Stimulated activated naive CD8-positive, alpha-beta T cell treated with anti-CD3 and anti-CD28 coated beads, Interleukin-15, Interleukin-2, amounts not matched to agents 100 ng/mL and 50 ng/mL, for 24 hours (primary cell): ENCODE results near the gene ZNF540.

ENCODE experiments used
- H3K27ac Mint-ChIP-seq: one replicate; pipeline ENCODE4 v1.8.0; 2021; ENCODE audit warnings: mild to moderate bottlenecking, mixed read lengths
- H3K27me3 Mint-ChIP-seq: one replicate; pipeline ENCODE4 v1.8.0; 2021; ENCODE audit warnings: mixed read lengths
- H3K36me3 Mint-ChIP-seq: one replicate; pipeline ENCODE4 v1.8.0; 2021; ENCODE audit warnings: low read depth, mixed read lengths
- H3K4me1 Mint-ChIP-seq: one replicate; pipeline ENCODE4 v1.8.0; 2021; ENCODE audit warnings: low read depth, mixed read lengths
- H3K4me3 Mint-ChIP-seq: one replicate; pipeline ENCODE4 v1.8.0; 2021; ENCODE audit warnings: mild to moderate bottlenecking, mixed read lengths
- H3K9me3 Mint-ChIP-seq: one replicate; pipeline ENCODE4 v1.8.0; 2021; ENCODE audit warnings: mixed read lengths

ZNF540 gene

DNA sequence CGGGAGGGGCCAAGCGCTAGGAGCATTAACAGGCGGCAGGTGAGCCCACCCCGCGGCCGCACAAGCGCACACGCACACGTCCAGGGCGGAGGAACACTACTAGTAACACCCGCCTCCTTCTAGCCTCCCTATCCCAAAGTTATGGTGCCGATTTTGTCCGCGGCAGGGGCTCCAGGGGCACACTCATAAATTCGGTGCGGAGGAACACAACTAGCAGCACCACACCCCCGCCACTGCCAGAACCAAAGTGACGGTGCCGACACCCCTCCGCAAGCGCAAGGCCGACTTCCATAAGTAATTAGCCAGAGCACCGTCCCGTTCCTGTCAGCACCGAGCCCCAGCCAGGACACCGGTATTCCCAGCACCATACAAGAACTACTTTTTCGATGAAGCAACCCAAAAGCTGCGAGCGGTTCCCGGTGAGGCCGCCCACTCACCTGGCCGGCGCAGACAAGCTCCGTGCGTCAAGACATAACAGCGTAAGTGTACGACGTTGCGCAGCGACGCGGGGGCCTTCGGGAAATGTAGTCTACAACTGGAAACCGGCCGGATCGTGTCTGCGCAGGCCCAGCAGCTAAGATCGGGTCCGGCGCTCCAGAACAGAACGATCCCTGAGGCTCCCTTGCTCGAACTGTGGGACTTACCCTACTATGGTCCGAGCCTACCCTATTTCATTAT lies at the start of gene ZNF540, which contains the start of gene ZNF571:
Gene ZNF540 (plus strand): TSS at position 573 of the 678 bp plus-strand sequence. CDS start 3,572 bp downstream, outside the sequence.
Gene ZNF571 (minus strand): TSS at position 489 of the 678 bp plus-strand sequence. CDS start 8,116 bp downstream, outside the sequence.
- peaks cover 35% of the 10 kb centered on the region for H3K36me3 Mint-ChIP-seq
- H3K27ac Mint-ChIP-seq = peak within 1 kb of the TSS; percentile 99
- H3K27me3 Mint-ChIP-seq = no peaks in the 10 kb centered on the region
- H3K4me3 Mint-ChIP-seq = peak within 1 kb of the TSS; percentile 97
- H3K9me3 Mint-ChIP-seq = peaks cover 19% of the 10 kb centered on the region
- H3K4me1 Mint-ChIP-seq = peaks cover 26% of the 10 kb centered on the region

DNA sequence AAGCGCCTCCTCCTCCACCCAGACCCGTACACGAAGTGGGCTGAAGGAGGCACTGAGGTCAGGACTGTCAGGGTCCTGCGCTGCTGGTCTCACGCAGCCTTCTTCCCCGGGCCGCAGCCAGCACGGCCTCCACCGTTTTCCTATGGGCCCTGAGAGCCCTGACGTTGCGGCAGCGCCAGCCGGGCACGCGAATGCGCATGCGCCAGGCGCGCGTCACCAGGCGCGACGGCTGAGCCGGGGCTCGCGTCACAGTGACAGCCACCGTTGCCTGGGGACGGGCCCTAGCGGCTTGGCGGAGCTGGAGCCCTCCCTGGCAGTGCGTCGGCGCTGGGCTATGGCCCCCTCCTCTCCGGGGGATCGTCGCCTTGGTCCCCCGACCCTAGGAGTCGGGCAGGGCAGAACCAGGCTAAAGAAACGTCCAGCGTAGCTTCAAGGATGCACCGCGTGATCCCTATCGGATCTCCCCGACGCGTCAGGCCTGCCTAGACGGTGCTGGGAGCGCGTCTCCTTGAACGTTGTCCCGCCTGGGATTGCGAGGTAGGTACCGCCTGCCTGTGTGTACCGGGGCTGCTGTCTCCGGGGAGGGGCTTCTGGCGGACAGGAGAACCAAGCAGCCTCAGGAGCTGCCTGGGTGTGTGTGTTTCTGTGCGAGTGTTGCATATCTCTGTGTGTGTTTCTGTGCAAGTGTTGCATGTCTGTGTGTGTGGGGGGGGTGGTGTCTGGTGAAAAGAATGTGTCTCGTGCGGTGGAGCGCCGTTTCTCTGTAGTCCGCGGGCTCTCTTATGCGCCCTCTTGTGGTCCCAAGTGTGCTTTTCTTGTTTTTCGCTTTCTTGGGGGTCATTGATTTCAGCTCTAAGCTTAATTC lies 43.3 kb upstream of the ZNF540 start:
- Mint-ChIP-seq H3K27me3 (no peaks in the 10 kb centered on the region), H3K36me3 (peaks cover 51% of the 10 kb centered on the region), H3K27ac (peak overlapping the region; percentile 50), H3K4me1 (peaks cover 4% of the 10 kb centered on the region), H3K9me3 (peaks cover 48% of the 10 kb centered on the region), H3K4me3 (peak overlapping the region; percentile 80)

- Mint-ChIP-seq H3K27me3 (no peaks in the 10 kb centered on the region), H3K9me3 (peaks cover 56% of the 10 kb centered on the region), H3K27ac (no peak overlapping the region), H3K4me3 (no peak overlapping the region), H3K36me3 (peaks cover 80% of the 10 kb centered on the region), H3K4me1 (no peaks in the 10 kb centered on the region)
These were observed 31.2 kb upstream of the ZNF540 start for GRCh38 chr19:37563518-37563917.

- peaks cover 81% of the 10 kb centered on the region for H3K36me3 Mint-ChIP-seq
- peaks cover 63% of the 10 kb centered on the region for H3K9me3 Mint-ChIP-seq
- no peaks in the 10 kb centered on the region for H3K4me1 Mint-ChIP-seq
- no peaks in the 10 kb centered on the region for H3K27me3 Mint-ChIP-seq
- H3K4me3 Mint-ChIP-seq = no peak overlapping the region
- H3K27ac Mint-ChIP-seq = no peak overlapping the region
These were observed 29.9 kb upstream of the ZNF540 start for GRCh38 chr19:37564624-37565369.

DNA sequence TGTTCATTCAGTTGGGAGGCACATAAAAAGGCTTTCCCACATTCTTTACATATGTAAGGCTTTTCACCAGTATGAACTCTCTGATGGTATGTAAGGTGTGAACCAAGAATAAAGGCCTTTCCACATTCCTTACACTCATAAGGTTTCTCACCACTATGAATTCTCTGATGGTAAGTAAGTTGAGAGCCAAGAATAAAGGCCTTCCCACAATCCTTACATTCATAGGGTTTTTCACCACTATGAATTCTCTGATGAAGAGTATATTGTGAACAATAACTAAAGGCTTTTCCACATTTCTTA lies 29.4 kb upstream of the ZNF540 start:
- no peaks in the 10 kb centered on the region for H3K4me1 Mint-ChIP-seq
- no peak overlapping the region for H3K4me3 Mint-ChIP-seq
- peaks cover 67% of the 10 kb centered on the region for H3K9me3 Mint-ChIP-seq
- H3K36me3 Mint-ChIP-seq = peaks cover 85% of the 10 kb centered on the region
- H3K27me3 Mint-ChIP-seq = no peaks in the 10 kb centered on the region
- H3K27ac Mint-ChIP-seq = no peak overlapping the region

DNA sequence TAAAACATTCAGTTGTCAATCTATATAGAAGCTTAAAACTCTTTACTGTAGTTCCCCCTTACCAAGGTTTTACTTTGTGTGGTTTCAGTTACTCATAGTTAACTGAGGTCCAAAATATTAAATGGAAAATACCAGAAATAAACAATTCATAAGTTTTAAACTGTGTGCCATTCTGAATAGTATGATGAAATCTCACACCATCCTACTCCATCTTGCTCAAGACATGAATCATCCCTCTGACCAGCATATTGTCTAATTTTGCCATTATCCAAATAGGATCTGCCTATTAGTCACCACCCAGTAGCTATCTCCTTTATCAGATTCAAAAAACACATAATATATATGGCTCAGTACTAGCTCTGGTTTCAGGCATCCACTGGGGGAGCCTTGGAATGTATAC lies 22.5 kb upstream of the ZNF540 start:
- no peak overlapping the region for H3K27ac Mint-ChIP-seq
- H3K36me3 Mint-ChIP-seq = peaks cover 39% of the 10 kb centered on the region
- H3K27me3 Mint-ChIP-seq = no peaks in the 10 kb centered on the region
- no peaks in the 10 kb centered on the region for H3K4me1 Mint-ChIP-seq
- H3K4me3 Mint-ChIP-seq = no peak overlapping the region
- peaks cover 62% of the 10 kb centered on the region for H3K9me3 Mint-ChIP-seq

GRCh38 chr19:37583340-37583739 lies 11.3 kb upstream of the ZNF540 start:
- Mint-ChIP-seq H3K27me3 (no peaks in the 10 kb centered on the region), H3K27ac (no peak overlapping the region), H3K4me1 (no peaks in the 10 kb centered on the region), H3K4me3 (no peak overlapping the region), H3K9me3 (peaks cover 44% of the 10 kb centered on the region), H3K36me3 (no peaks in the 10 kb centered on the region)

DNA sequence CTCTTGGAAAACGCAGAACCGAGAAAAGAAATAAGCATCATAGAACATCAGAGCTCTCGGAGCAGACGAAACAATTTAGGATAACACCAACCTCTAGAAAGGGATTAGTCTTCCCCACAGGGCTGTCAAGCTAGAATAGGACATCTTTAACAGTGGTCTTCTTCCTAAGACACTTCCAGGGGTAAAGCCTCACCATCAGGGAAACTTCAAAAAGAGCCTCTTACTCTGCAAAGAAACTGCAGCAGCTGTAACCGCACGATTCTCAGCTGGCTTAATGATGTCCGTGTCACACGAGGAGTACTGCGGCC lies 726 bp upstream of the ZNF540 start:
- Mint-ChIP-seq H3K4me1 (peaks cover 26% of the 10 kb centered on the region), H3K9me3 (peaks cover 18% of the 10 kb centered on the region), H3K27me3 (no peaks in the 10 kb centered on the region), H3K36me3 (peaks cover 35% of the 10 kb centered on the region), H3K27ac (peak overlapping the region; percentile 99), H3K4me3 (peak overlapping the region; percentile 97)

GRCh38 chr19:37594982-37595382 lies 306 bp downstream of the ZNF540 start:
- Mint-ChIP-seq H3K4me3 (peak overlapping the region; percentile 97), H3K27me3 (no peaks in the 10 kb centered on the region), H3K9me3 (peaks cover 24% of the 10 kb centered on the region), H3K4me1 (peaks cover 26% of the 10 kb centered on the region), H3K36me3 (peaks cover 39% of the 10 kb centered on the region), H3K27ac (peak overlapping the region; percentile 99)

- no peak overlapping the region for H3K27ac Mint-ChIP-seq
- peaks cover 70% of the 10 kb centered on the region for H3K36me3 Mint-ChIP-seq
- no peaks in the 10 kb centered on the region for H3K4me1 Mint-ChIP-seq
- peaks cover 45% of the 10 kb centered on the region for H3K9me3 Mint-ChIP-seq
- H3K27me3 Mint-ChIP-seq = no peaks in the 10 kb centered on the region
- H3K4me3 Mint-ChIP-seq = no peak overlapping the region
These were observed 40.7 kb downstream of the ZNF540 start for GRCh38 chr19:37635076-37636056.

- Mint-ChIP-seq H3K4me3 (peak overlapping the region; percentile 94), H3K27me3 (no peaks in the 10 kb centered on the region), H3K27ac (peak overlapping the region; percentile 56), H3K4me1 (peaks cover 37% of the 10 kb centered on the region), H3K36me3 (peaks cover 42% of the 10 kb centered on the region), H3K9me3 (peaks cover 19% of the 10 kb centered on the region)
These were observed 59.4 kb downstream of the ZNF540 start for GRCh38 chr19:37654118-37654517.

- H3K27me3 Mint-ChIP-seq = no peaks in the 10 kb centered on the region
- H3K4me1 Mint-ChIP-seq = peaks cover 37% of the 10 kb centered on the region
- H3K36me3 Mint-ChIP-seq = peaks cover 41% of the 10 kb centered on the region
- peak overlapping the region; percentile 94 for H3K4me3 Mint-ChIP-seq
- peak overlapping the region; percentile 56 for H3K27ac Mint-ChIP-seq
- H3K9me3 Mint-ChIP-seq = peaks cover 19% of the 10 kb centered on the region
These were observed 60.1 kb downstream of the ZNF540 start for GRCh38 chr19:37654629-37655300.

- Mint-ChIP-seq H3K9me3 (peaks cover 19% of the 10 kb centered on the region), H3K36me3 (peaks cover 39% of the 10 kb centered on the region), H3K27me3 (no peaks in the 10 kb centered on the region), H3K4me1 (peaks cover 37% of the 10 kb centered on the region), H3K4me3 (peak within 1 kb of the TSS; percentile 94), H3K27ac (peak within 1 kb of the TSS; percentile 93)
These were observed 60.6 kb downstream of the ZNF540 start, which contains the start of gene ZFP30 for GRCh38 chr19:37655301-37655688. TSS of gene ZFP30 (minus strand) at chr19:37655465. CDS start at chr19:37647822, 7,643 bp downstream.
